ENCODE measurements around the gene ARIH2.
A peak's percentile ranks its signal among the peaks of the same experiment; 100 is the strongest.
"Not testable (repeated sequence)": the region's sequence is repeated elsewhere in the genome, so short reads cannot be mapped to it uniquely, and the experiment has no call there.

The ARIH2 gene

DNA sequence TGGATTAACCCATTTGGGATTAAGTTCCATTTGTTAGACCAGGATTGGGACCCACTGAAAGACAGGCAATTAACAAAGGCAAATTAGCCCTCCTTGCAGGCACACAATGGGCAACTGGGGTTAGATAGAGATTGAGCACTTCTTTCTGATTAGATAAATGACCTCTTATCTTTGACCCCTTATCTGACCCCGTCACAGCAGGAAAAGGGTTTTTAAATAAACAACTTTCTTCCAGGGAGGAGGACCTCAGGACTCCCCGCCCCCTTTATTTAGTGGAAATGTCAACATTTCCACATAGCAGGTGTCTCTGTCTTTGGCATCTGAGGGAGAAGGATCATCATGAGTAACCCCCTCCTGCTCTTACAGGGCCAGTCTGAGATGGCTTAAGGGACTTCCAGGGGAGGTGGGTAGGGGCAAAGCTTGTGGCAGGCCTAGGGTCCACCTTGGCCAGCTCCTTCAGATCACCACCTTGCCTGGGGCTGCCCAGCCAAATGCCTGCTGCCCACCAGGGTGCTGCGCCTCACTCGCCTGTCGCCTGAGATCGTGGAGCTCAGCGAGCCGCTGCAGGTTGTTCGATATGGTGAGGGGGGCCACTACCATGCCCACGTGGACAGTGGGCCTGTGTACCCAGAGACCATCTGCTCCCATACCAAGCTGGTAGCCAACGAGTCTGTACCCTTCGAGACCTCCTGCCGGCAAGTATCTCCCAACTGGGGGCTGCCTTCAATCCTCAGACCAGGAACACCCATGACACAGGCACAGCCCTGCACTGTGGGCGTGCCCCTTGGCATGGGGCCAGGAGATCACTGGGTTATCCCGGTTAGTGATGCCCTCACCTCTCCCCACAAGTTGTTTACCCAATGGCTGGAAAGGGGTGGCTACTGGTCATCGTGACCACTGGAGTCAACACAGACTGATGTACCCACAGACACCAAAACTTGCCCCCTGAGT is 86.0 kb downstream of the ARIH2 start:
- no peak for DNase-seq (ENCODE audit: low read depth)

DNA sequence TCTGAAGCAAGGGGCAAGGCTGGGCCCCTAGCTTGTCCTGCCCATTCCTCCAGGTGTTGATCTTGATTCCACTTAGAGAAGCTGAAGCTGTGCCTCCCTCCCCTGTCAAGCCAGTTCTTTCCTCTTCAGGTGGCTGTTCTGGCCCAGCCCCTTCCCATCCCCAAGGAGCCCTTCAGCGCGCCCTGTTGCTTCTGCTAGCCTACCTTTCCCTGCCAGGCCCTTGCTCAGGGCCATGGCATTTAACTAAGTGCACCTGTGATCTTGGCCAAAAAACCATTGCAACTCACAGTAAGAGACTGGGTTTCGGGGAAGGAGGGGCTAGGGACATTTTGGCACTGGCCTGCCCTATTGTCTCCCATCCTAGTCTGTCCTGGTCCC is 86.7 kb downstream of the ARIH2 start:
- no peak for DNase-seq (ENCODE audit: low read depth)

DNA sequence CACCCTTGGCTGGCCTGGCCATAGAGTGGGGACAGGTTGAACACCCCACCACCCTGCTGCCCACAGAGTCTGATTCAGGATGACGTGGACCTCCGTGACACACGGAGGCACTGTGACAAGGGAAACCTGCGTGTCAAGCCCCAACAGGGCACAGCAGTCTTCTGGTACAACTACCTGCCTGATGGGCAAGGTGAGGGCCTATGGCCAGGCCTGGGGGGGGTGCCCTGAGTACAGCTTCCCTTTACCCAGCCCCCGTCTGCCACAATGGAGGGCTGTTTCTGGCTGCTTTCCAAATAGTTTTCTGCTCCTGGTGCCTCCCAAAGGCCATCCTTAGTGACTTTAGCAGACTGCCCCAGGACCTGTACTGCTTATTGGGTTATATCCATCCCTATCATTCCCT is 87.4 kb downstream of the ARIH2 start:
- no peak for DNase-seq (ENCODE audit: low read depth)

- peak; percentile 57 for DNase-seq (ENCODE audit: low read depth)
These were observed 87.9 kb downstream of the ARIH2 start for GRCh38 chr3:49006408-49007067.

GRCh38 chr3:49007068-49007770 is 88.6 kb downstream of the ARIH2 start, which contains the start of gene WDR6:
WDR6 (plus strand) TSS chr3:49007391; CDS start chr3:49007432, 41 bp downstream.
- peak; percentile 97 for DNase-seq (ENCODE audit: low read depth)

- DNase-seq (ENCODE audit: low read depth) = peak; percentile 82
These were observed 89.3 kb downstream of the ARIH2 start for GRCh38 chr3:49007771-49008528.

DNA sequence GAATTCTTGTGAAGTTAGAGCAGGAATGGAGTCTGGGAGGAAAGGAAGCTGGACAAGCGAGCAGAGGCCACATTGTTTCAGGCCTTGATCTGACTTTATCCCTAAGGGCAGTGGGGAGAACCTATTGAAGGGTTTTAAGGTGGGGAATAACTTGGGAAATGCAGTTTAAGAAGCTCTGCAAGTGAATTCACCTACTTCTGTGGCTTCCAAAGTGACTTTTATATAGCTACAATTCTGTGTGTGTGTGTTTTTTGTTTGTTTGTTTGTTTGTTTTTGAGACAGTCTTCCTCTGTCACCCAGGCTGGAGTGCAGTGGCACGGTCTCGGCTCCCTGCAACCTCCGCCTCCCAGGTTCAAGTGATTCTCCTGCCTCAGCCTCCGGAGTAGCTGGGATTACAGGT is 90.0 kb downstream of the ARIH2 start:
- DNase-seq (ENCODE audit: low read depth) = not testable (repeated sequence)

- DNase-seq (ENCODE audit: low read depth) = peak; percentile 59
These were observed 90.8 kb downstream of the ARIH2 start for GRCh38 chr3:49009396-49009795.

DNA sequence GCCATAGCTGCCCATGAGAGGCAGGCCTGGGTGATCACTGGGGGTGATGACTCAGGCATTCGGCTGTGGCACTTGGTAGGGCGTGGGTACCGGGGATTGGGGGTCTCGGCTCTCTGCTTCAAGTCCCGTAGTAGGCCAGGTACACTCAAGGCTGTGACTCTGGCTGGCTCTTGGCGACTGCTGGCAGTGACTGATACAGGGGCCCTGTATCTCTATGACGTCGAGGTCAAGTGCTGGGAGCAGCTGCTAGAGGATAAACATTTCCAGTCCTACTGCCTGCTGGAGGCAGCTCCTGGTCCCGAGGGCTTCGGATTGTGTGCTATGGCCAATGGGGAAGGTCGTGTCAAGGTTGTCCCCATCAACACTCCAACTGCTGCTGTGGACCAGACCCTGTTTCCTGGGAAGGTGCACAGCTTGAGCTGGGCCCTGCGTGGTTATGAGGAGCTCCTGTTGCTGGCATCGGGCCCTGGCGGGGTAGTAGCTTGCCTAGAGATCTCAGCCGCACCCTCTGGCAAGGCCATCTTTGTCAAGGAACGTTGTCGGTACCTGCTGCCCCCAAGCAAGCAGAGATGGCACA is 93.9 kb downstream of the ARIH2 start:
- DNase-seq (ENCODE audit: low read depth) = no peak

GRCh38 chr3:49013113-49013737 is 94.6 kb downstream of the ARIH2 start:
- DNase-seq (ENCODE audit: low read depth) = no peak

GRCh38 chr3:49013738-49014660 is 95.4 kb downstream of the ARIH2 start:
- DNase-seq (ENCODE audit: low read depth) = peak; percentile 36

DNA sequence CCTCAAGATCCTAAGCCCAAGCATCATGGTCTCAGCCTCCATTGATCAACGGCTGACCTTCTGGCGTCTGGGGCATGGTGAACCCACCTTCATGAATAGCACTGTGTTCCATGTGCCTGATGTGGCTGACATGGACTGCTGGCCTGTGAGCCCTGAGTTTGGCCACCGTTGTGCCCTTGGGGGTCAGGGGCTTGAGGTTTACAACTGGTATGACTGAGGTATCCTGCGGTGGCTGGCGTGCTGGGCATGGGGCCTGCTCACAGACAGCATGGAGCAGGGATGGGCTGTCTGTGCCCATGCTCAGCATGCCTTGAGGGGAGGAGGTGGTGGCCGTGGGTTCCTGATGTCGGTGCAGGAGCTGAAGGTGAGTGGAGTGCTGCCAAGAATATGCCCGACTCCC is 96.4 kb downstream of the ARIH2 start:
- no peak for DNase-seq (ENCODE audit: low read depth)

GRCh38 chr3:49015765-49016164 is 97.1 kb downstream of the ARIH2 start:
- no peak for DNase-seq (ENCODE audit: low read depth)

- DNase-seq (ENCODE audit: low read depth) = no peak
These were observed 98.0 kb downstream of the ARIH2 start for GRCh38 chr3:49016414-49017228.

DNA sequence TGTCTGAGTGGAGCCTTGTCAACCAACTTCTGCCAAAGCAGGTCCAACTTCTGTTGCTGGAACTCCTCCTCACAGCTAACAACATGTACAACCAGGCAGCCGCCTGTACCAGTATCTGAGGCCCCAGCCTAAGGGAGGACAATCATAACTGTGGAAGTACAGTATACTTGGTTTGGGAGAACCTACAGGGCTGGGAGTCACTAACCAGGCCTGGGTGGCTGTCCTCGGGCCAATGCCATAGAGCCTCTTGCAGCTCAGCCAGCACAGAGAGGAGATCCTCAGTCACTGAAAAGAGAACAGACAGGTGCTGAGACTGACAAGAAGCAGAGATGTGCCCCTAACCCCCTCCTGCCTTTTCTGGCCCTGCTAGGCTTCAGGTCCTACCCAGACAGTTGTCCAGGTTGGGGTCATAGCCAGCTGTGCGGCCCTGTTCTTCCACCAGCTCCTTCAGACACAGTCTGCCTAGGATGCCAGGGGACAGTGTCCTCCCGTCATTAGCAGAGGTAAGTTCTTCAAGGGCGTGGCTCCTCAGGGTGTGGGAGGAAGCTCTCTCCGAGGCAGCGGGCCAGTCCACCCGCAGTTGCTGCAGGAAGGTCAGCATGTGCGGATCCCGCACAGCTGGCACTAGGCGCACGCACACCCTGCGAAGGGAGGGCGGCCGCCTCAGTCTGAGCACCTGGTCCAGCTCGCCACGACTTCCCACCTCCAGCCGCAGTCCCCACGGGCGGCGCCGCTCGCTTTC is 98.8 kb downstream of the ARIH2 start:
- DNase-seq (ENCODE audit: low read depth) = no peak

DNA sequence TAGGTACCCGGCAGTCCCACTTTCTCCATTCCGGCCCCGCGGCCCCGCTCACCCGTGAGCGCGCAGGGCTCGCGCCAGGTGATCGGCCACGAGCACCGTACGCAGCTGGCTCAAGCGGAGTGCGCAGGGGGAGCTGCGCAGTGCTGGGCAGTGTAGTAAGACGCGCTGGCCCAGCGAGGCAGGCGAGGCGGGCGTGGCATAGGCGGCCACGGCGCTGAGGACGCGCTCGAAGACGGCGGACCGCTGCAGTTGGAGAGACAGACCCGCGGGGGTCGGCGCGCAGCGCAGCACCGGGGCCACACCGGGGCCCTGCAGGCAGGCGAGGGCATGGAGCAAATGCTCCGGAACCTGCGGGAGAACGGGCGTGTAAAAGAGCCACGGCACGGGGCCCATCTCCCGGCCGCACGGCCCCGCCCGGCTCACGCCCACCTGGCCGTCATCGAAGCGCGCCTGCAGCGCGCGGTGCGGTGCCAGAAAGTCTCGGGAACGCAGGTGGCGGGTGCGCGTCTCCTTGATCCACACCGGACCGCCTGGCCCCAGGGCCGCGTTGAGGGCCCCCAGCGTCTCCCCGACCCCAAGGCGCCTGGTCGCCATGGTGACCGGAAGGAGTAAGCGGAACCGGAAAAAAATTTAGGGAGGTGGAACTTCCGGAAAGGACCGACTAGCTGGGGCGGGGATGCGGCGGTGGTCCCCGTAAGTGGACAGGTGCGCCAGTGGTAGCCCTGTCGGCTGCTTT is 99.5 kb downstream of the ARIH2 start, which contains the start of gene DALRD3:
DALRD3 (minus strand) TSS at position 610 of the 736 bp plus-strand sequence; CDS start at position 594, 16 bp downstream.
- DNase-seq (ENCODE audit: low read depth) = peak; percentile 52

DNA sequence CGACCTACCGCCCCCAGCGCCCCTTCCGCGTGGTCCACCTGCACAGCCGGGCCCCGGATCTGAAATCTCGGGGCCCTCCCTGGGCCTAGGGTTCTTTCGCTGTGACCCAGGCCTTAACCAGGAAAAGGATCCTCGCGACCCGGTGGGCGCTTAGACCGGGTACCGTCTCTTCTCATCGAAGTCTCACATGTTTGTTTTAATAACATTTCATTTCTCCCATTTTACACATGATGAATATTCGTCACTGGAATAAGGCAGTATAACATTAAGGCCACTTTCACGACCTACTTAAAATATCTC is 100.0 kb downstream of the ARIH2 start:
- DNase-seq (ENCODE audit: low read depth) = no peak

DNA sequence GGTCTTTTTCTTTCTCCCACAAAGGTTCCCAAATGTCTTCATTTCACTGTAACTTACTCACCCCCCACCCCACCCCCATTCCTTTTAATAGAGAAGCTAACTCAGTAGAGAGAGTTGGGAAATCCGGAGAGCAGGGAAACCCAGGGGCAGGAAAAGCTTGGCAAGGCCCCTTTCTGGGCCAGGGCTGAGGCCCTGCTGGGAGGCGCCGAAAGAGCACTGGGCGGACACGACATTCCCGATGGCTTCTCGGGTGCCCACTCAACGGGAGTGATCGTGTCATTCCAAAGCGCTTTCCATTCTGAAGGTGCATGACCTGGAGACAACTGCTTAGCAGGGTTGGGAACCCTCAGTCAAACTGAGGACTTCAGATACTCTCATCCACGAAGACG is 101.3 kb downstream of the ARIH2 start:
- no peak for DNase-seq (ENCODE audit: low read depth)
